BE2C (cell line): ENCODE data around the gene TESMIN.

Experiments used
- DNase-seq: peaks from one replicate; pipeline ENCODE4 v3.0.0-alpha.2; 2020
- H3K27me3 ChIP-seq: fragments of 250-450 bp; sonication (Bioruptor Pico); 2 replicates; pipeline ENCODE4 v1.5.1; 2020; ENCODE audit warnings: mild to moderate bottlenecking
- H3K36me3 ChIP-seq: fragments of 250-450 bp; sonication (Bioruptor Pico); 2 replicates; pipeline ENCODE4 v1.5.1; 2020; ENCODE audit warnings: mild to moderate bottlenecking
- H3K4me1 ChIP-seq: fragments of 250-450 bp; sonication (Bioruptor Pico); 2 replicates; pipeline ENCODE4 v1.5.1; 2020
- H3K4me3 ChIP-seq: 2 replicates; pipeline ENCODE4 v1.5.1; 2011; ENCODE audit warnings: low read depth, low read length
- H3K9me3 ChIP-seq: fragments of 250-450 bp; sonication (Bioruptor Pico); 2 replicates; pipeline ENCODE4 v1.5.1; 2020
- CTCF ChIP-seq: IDR thresholded peaks from 2 replicates; pipeline ENCODE4 v1.5.1; 2012; ENCODE audit warnings: mild to moderate bottlenecking, low read depth, low read length

The TESMIN gene

DNA sequence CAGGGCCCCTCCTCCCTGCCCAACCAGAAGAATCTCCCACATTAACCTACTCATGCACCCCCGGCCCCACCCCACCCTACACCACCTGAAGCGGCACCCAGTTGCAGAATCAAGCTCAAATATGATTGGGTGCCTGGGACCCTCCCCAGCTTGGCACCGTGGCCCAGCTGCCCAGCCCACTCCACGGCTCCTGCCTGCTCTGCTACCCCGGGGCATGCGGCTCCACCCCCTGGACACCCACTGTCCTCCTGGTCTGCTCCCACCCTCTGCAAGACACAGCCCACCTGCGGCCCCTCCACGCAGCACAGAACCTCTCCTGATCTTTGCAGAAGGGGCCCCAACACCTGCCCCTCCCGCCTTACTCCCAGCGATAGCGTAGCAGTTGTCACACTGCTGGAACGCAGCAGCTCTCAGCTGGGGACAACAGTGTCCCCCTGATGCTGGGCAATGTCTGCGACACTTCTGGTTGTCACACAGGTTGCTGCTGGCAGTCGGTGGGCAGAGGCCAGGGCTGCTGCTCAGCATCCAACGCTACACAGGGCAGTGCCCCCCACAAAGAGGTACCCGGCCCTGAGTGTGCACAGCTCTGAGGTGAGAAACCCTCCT is 32.0 kb upstream of the TESMIN start:
- Histone ChIP-seq H3K27me3 (no peaks in the 10 kb centered on the region), H3K4me3 (no peak overlapping the region), H3K4me1 (peaks cover 8% of the 10 kb centered on the region), H3K36me3 (peaks cover 5% of the 10 kb centered on the region), H3K9me3 (no peaks in the 10 kb centered on the region)
- TF ChIP-seq CTCF, result no peak
- no peak for DNase-seq

DNA sequence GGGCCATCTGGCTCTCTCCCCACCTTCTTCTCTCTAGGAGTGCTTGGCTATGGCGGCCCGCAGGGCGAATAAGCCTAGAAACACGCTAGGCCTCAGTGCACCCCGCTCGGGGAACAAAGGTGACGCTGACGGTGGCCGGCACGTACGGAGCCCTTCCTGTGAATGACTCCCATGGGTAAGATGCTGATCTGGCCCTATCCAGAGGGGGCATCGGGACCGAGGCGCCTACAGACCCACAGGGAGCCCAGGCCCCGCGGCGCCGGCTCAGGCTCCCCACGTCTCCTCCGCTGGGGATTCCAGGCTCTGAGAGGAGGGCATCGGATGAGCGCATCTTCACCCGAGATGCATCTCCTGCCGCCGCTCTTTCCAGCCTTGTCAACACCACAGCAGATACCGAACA is 31.4 kb upstream of the TESMIN start:
- Histone ChIP-seq H3K4me1 (peaks cover 8% of the 10 kb centered on the region), H3K27me3 (no peaks in the 10 kb centered on the region), H3K4me3 (no peak overlapping the region), H3K9me3 (no peaks in the 10 kb centered on the region), H3K36me3 (peaks cover 5% of the 10 kb centered on the region)
- no peak for TF ChIP-seq CTCF
- no peak for DNase-seq

DNA sequence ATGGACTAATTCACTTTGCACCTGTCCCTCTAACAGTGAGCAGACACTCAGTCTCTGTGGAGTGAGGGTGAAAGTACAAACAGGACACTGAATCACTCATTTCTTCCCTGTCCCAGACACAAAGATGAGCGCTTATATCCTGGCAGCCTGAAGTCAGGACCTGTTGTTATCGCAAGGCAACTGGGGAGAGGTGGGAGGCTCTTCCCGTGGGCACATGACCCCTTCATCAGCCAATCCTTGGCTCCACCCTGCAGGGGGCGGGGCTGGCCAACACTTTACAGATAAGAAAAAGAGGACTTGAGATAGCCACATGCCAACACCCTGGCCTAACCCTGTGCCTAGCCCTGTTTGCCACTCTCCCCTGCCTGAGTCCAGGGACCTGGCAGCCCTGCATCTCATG is 29.5 kb upstream of the TESMIN start:
- Histone ChIP-seq H3K4me3 (no peak overlapping the region), H3K9me3 (no peaks in the 10 kb centered on the region), H3K4me1 (peaks cover 8% of the 10 kb centered on the region), H3K27me3 (no peaks in the 10 kb centered on the region), H3K36me3 (peaks cover 5% of the 10 kb centered on the region)
- TF ChIP-seq CTCF, result no peak
- peak; percentile 74 for DNase-seq

- no peak for DNase-seq
- Histone ChIP-seq H3K4me1 (peaks cover 8% of the 10 kb centered on the region), H3K4me3 (no peak overlapping the region), H3K27me3 (no peaks in the 10 kb centered on the region), H3K9me3 (no peaks in the 10 kb centered on the region), H3K36me3 (peaks cover 21% of the 10 kb centered on the region)
- no peak for TF ChIP-seq CTCF
Measured at GRCh38 chr11:68778205-68778604, 26.9 kb upstream of the TESMIN start.

- no peaks in the 10 kb centered on the region for H3K9me3 ChIP-seq
- H3K36me3 ChIP-seq, result peaks cover 30% of the 10 kb centered on the region
- no peak overlapping the region for H3K4me3 ChIP-seq
- no peak for TF ChIP-seq CTCF
- H3K27me3 ChIP-seq, result no peaks in the 10 kb centered on the region
- H3K4me1 ChIP-seq, result peaks cover 8% of the 10 kb centered on the region
- DNase-seq, result no peak
Measured at GRCh38 chr11:68776442-68777235, 25.3 kb upstream of the TESMIN start.

DNA sequence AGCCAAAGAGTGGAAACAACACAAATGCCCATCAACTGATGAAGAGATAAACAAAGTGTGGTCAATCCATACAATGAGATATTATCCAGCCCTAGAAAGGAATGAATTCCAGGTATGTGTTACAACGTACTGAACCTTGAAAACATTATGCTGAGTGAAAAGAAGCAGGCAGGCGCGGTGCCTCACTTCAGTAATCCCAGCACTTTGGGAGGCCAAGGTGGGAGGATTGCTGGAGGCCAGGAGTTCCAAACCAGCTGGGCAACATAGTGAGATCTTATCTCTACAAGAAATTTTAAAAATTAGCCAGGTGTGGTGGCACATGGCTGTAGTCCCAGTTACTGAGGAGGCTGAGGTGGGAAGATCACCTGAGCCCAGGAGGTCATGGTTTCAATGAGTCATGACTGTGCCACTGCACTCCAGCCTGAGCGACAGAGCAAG is 24.6 kb upstream of the TESMIN start:
- DNase-seq, result no peak
- Histone ChIP-seq H3K4me3 (no peak overlapping the region), H3K9me3 (no peaks in the 10 kb centered on the region), H3K27me3 (no peaks in the 10 kb centered on the region), H3K4me1 (peaks cover 6% of the 10 kb centered on the region), H3K36me3 (peaks cover 30% of the 10 kb centered on the region)
- TF ChIP-seq CTCF, result no peak
